ENCODE results near the gene CALN1. TPM values are rescaled to one million over a fixed set of nuclear protein-coding genes. Genes with fewer than 3 reads are reported as not detected.

The CALN1 gene
- polyA plus RNA-seq, 3 donors = under 0.01 TPM; not detected in 2

GRCh38 chr7:71883415-71883814 lies 528.7 kb downstream of the CALN1 start:
- DNase-seq = no peak
- no peak overlapping the region for H3K27ac ChIP-seq (ENCODE audit: low read depth in 1 of 2, low read length in 2 of 2)
- no peak overlapping the region for H3K27ac Mint-ChIP-seq
- H3K4me2 ChIP-seq (replicated peaks; ENCODE audit: extremely low read depth, low read length, poor library complexity, severe bottlenecking) = no peak overlapping the region
- WGBS (ENCODE audit: insufficient coverage) = no CpG with 5 or more reads among the region's 5 CpGs
- no peak overlapping the region for H3K4me3 Mint-ChIP-seq
- H3K9ac ChIP-seq (ENCODE audit: insufficient read depth, low read length, poor library complexity, severe bottlenecking) = no peak overlapping the region
- H3K36me3 ChIP-seq (replicated peaks in 1 of 2; ENCODE audit: control insufficient read depth in 1 of 2, insufficient read depth in 2 of 2, low read length in 2 of 2) = no peaks in the 10 kb centered on the region
- intact Hi-C loops (cut with micrococcal nuclease) = no loop called here
- peaks cover 15 to 32% (median 19%) of the 10 kb centered on the region in 7 donors for H3K9me3 Mint-ChIP-seq
- H3K27me3 Mint-ChIP-seq (ENCODE audit: low read depth in 3 of 3) = peaks cover 0 to 4% (median 0%) of the 10 kb centered on the region in 3 donors
- no peaks in the 10 kb centered on the region for H3K4me1 ChIP-seq (ENCODE audit: control insufficient read depth in 1 of 2, insufficient read depth in 2 of 2, low read length in 2 of 2)
- H3K9me3 ChIP-seq (replicated peaks in 1 of 2; ENCODE audit: control insufficient read depth in 1 of 2, insufficient read depth in 1 of 2, low read length in 2 of 2) = peaks cover 8% of the 10 kb centered on the region in 2 donors
- no peak overlapping the region for H3K4me3 ChIP-seq (replicated peaks in 1 of 3; ENCODE audit: low read depth in 2 of 3, low read length in 3 of 3)
- no peaks in the 10 kb centered on the region for H3K36me3 Mint-ChIP-seq
- H4K20me1 ChIP-seq (ENCODE audit: insufficient read depth, low read length) = no peaks in the 10 kb centered on the region
- no peaks in the 10 kb centered on the region for H3K27me3 ChIP-seq (ENCODE audit: control insufficient read depth in 2 of 2, insufficient read depth in 2 of 2, low read length in 2 of 2)
- peaks cover 8% of the 10 kb centered on the region for H3K4me1 Mint-ChIP-seq
- TF ChIP-seq, protein P1, sequence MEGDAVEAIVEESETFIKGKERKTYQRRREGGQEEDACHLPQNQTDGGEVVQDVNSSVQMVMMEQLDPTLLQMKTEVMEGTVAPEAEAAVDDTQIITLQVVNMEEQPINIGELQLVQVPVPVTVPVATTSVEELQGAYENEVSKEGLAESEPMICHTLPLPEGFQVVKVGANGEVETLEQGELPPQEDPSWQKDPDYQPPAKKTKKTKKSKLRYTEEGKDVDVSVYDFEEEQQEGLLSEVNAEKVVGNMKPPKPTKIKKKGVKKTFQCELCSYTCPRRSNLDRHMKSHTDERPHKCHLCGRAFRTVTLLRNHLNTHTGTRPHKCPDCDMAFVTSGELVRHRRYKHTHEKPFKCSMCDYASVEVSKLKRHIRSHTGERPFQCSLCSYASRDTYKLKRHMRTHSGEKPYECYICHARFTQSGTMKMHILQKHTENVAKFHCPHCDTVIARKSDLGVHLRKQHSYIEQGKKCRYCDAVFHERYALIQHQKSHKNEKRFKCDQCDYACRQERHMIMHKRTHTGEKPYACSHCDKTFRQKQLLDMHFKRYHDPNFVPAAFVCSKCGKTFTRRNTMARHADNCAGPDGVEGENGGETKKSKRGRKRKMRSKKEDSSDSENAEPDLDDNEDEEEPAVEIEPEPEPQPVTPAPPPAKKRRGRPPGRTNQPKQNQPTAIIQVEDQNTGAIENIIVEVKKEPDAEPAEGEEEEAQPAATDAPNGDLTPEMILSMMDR (IDR thresholded peaks at IDR 0.05) = no peak
- H3K79me2 ChIP-seq (ENCODE audit: insufficient read depth, low read length) = no peaks in the 10 kb centered on the region
- no peak overlapping the region for H2AFZ ChIP-seq (ENCODE audit: insufficient read depth, low read depth, low read length, poor library complexity, severe bottlenecking)

- Mint-ChIP-seq H3K4me1 (peaks cover 8% of the 10 kb centered on the region), H3K27me3 (ENCODE audit: low read depth in 3 of 3) (peaks cover 0 to 1% (median 1%) of the 10 kb centered on the region in 3 donors), H3K36me3 (no peaks in the 10 kb centered on the region), H3K27ac (peak overlapping the region in 1 of 7 donors; percentile 34), H3K9me3 (peaks cover 8 to 38% (median 21%) of the 10 kb centered on the region in 7 donors), H3K4me3 (no peak overlapping the region)
- TF ChIP-seq, protein P1 (IDR thresholded peaks at IDR 0.05) = peak; percentile 15
- Histone ChIP-seq H3K4me1 (ENCODE audit: control insufficient read depth in 1 of 2, insufficient read depth in 2 of 2, low read length in 2 of 2) (peaks cover 0 to 11% of the 10 kb centered on the region in 2 donors), H2AFZ (ENCODE audit: insufficient read depth, low read depth, low read length, poor library complexity, severe bottlenecking) (no peak overlapping the region), H3K4me3 (replicated peaks in 1 of 3; ENCODE audit: low read depth in 2 of 3, low read length in 3 of 3) (no peak overlapping the region), H3K79me2 (ENCODE audit: insufficient read depth, low read length) (no peaks in the 10 kb centered on the region), H3K9me3 (replicated peaks in 1 of 2; ENCODE audit: control insufficient read depth in 1 of 2, insufficient read depth in 1 of 2, low read length in 2 of 2) (peaks cover 4 to 20% of the 10 kb centered on the region in 2 donors), H4K20me1 (ENCODE audit: insufficient read depth, low read length) (no peaks in the 10 kb centered on the region), H3K27me3 (ENCODE audit: control insufficient read depth in 2 of 2, insufficient read depth in 2 of 2, low read length in 2 of 2) (no peaks in the 10 kb centered on the region), H3K27ac (ENCODE audit: low read depth in 1 of 2, low read length in 2 of 2) (no peak overlapping the region), H3K9ac (ENCODE audit: insufficient read depth, low read length, poor library complexity, severe bottlenecking) (no peak overlapping the region), H3K36me3 (replicated peaks in 1 of 2; ENCODE audit: control insufficient read depth in 1 of 2, insufficient read depth in 2 of 2, low read length in 2 of 2) (no peaks in the 10 kb centered on the region), H3K4me2 (replicated peaks; ENCODE audit: extremely low read depth, low read length, poor library complexity, severe bottlenecking) (no peak overlapping the region)
- WGBS (ENCODE audit: insufficient coverage) = 92% methylated on average over 4 of the region's 4 CpGs
- intact Hi-C loops (cut with micrococcal nuclease) = no loop called here
- no peak for DNase-seq
Observed at GRCh38 chr7:71871446-71871845, 540.7 kb downstream of the CALN1 start.

Data from CD14-positive monocyte (primary cell).